Rectal smooth muscle tissue (tissue), 1 donor: Measurements from ENCODE around the gene TCP11.
"Not testable (repeated sequence)": the region's sequence is repeated elsewhere in the genome, so short reads cannot be mapped to it uniquely, and the experiment has no call there.

Experiments used
- H3K27ac ChIP-seq: one replicate; pipeline ENCODE4 v1.7.0; 2013; ENCODE audit warnings: low read depth, low read length, inconsistent platforms
- H3K27me3 ChIP-seq: one replicate; pipeline ENCODE4 v1.7.0; 2013; ENCODE audit warnings: low read length; ENCODE audit not compliant: control insufficient read depth, insufficient read depth
- H3K36me3 ChIP-seq: one replicate; pipeline ENCODE4 v1.7.0; 2013; ENCODE audit warnings: low read length; ENCODE audit not compliant: control insufficient read depth, insufficient read depth
- H3K4me1 ChIP-seq: one replicate; pipeline ENCODE4 v1.7.0; 2013; ENCODE audit warnings: low read length; ENCODE audit not compliant: control insufficient read depth, insufficient read depth
- H3K4me3 ChIP-seq: one replicate; pipeline ENCODE4 v1.7.0; 2013; ENCODE audit warnings: low read length
- H3K9ac ChIP-seq: one replicate; pipeline ENCODE4 v1.7.0; 2013; ENCODE audit warnings: low read length

The TCP11 gene

GRCh38 chr6:35138191-35138590 lies 2.9 kb downstream of the TCP11 start:
- not testable (repeated sequence) for H3K36me3 ChIP-seq, H3K27ac ChIP-seq, H3K4me3 ChIP-seq, H3K4me1 ChIP-seq, H3K27me3 ChIP-seq, H3K9ac ChIP-seq

GRCh38 chr6:35136185-35136584 lies 5.0 kb downstream of the TCP11 start:
- Histone ChIP-seq H3K9ac (no peak overlapping the region), H3K36me3 (no peaks in the 10 kb centered on the region), H3K27ac (no peak overlapping the region), H3K4me1 (no peaks in the 10 kb centered on the region), H3K4me3 (no peak overlapping the region), H3K27me3 (no peaks in the 10 kb centered on the region)

- no peaks in the 10 kb centered on the region for H3K27me3 ChIP-seq
- no peak overlapping the region for H3K4me3 ChIP-seq
- H3K4me1 ChIP-seq = no peaks in the 10 kb centered on the region
- no peaks in the 10 kb centered on the region for H3K36me3 ChIP-seq
- H3K27ac ChIP-seq = no peak overlapping the region
- H3K9ac ChIP-seq = no peak overlapping the region
These were observed 12.6 kb downstream of the TCP11 start for GRCh38 chr6:35128496-35128895.

- Histone ChIP-seq H3K27me3 (no peaks in the 10 kb centered on the region), H3K9ac (no peak overlapping the region), H3K36me3 (no peaks in the 10 kb centered on the region), H3K4me1 (no peaks in the 10 kb centered on the region), H3K4me3 (no peak overlapping the region), H3K27ac (no peak overlapping the region)
These were observed 13.1 kb downstream of the TCP11 start for GRCh38 chr6:35128042-35128441.

- no peaks in the 10 kb centered on the region for H3K4me1 ChIP-seq
- no peak overlapping the region for H3K27ac ChIP-seq
- no peak overlapping the region for H3K4me3 ChIP-seq
- H3K9ac ChIP-seq = no peak overlapping the region
- H3K36me3 ChIP-seq = no peaks in the 10 kb centered on the region
- no peaks in the 10 kb centered on the region for H3K27me3 ChIP-seq
These were observed 16.8 kb downstream of the TCP11 start for GRCh38 chr6:35124356-35124755.

- Histone ChIP-seq H3K9ac (no peak overlapping the region), H3K36me3 (no peaks in the 10 kb centered on the region), H3K4me1 (no peaks in the 10 kb centered on the region), H3K4me3 (no peak overlapping the region), H3K27ac (no peak overlapping the region), H3K27me3 (no peaks in the 10 kb centered on the region)
These were observed 20.4 kb downstream of the TCP11 start for GRCh38 chr6:35120746-35121145.

GRCh38 chr6:35108309-35108885 lies 32.7 kb downstream of the TCP11 start:
- Histone ChIP-seq H3K4me3 (no peak overlapping the region), H3K36me3 (no peaks in the 10 kb centered on the region), H3K27ac (no peak overlapping the region), H3K9ac (no peak overlapping the region), H3K27me3 (no peaks in the 10 kb centered on the region), H3K4me1 (no peaks in the 10 kb centered on the region)

GRCh38 chr6:35107761-35108160 lies 33.4 kb downstream of the TCP11 start:
- H3K4me3 ChIP-seq, H3K36me3 ChIP-seq, H3K9ac ChIP-seq, H3K27me3 ChIP-seq, H3K27ac ChIP-seq, H3K4me1 ChIP-seq: not testable (repeated sequence)

- not testable (repeated sequence) for H3K27me3 ChIP-seq, H3K4me1 ChIP-seq, H3K9ac ChIP-seq, H3K4me3 ChIP-seq, H3K27ac ChIP-seq, H3K36me3 ChIP-seq
These were observed 33.9 kb downstream of the TCP11 start for GRCh38 chr6:35107208-35107607.

GRCh38 chr6:35106061-35106460 lies 35.1 kb downstream of the TCP11 start:
- not testable (repeated sequence) for H3K4me3 ChIP-seq, H3K27me3 ChIP-seq, H3K27ac ChIP-seq, H3K9ac ChIP-seq, H3K36me3 ChIP-seq, H3K4me1 ChIP-seq

- no peaks in the 10 kb centered on the region for H3K36me3 ChIP-seq
- H3K4me1 ChIP-seq = no peaks in the 10 kb centered on the region
- H3K27me3 ChIP-seq = no peaks in the 10 kb centered on the region
- H3K4me3 ChIP-seq = no peak overlapping the region
- no peak overlapping the region for H3K9ac ChIP-seq
- H3K27ac ChIP-seq = no peak overlapping the region
These were observed 36.1 kb downstream of the TCP11 start for GRCh38 chr6:35105078-35105477.

GRCh38 chr6:35099116-35099515 lies 42.0 kb downstream of the TCP11 start:
- Histone ChIP-seq H3K27me3 (no peaks in the 10 kb centered on the region), H3K27ac (no peak overlapping the region), H3K36me3 (no peaks in the 10 kb centered on the region), H3K4me3 (no peak overlapping the region), H3K4me1 (peaks cover 8% of the 10 kb centered on the region), H3K9ac (no peak overlapping the region)

- no peak overlapping the region for H3K4me3 ChIP-seq
- H3K27me3 ChIP-seq = no peaks in the 10 kb centered on the region
- peaks cover 25% of the 10 kb centered on the region for H3K4me1 ChIP-seq
- no peaks in the 10 kb centered on the region for H3K36me3 ChIP-seq
- H3K9ac ChIP-seq = no peak overlapping the region
- H3K27ac ChIP-seq = peak overlapping the region; percentile 52
These were observed 44.8 kb downstream of the TCP11 start for GRCh38 chr6:35096129-35096862.
